ENCODE measurements around the gene SEMG1.
A peak's percentile ranks its signal among the peaks of the same experiment; 100 is the strongest.

Gene SEMG1

GRCh38 chr20:45206725-45207124, at the start of gene SEMG1:
Gene SEMG1, plus strand, starts transcription at chr20:45207033. Its CDS starts 21 bp downstream, at chr20:45207054.
- no peak for DNase-seq

- peak; percentile 36 for DNase-seq
These were observed 48.9 kb upstream of the SEMG1 start for GRCh38 chr20:45157962-45158361.

- DNase-seq = no peak
These were observed 43.6 kb upstream of the SEMG1 start for GRCh38 chr20:45163083-45163803.

GRCh38 chr20:45164906-45165305, 41.9 kb upstream of the SEMG1 start:
- no peak for DNase-seq

- DNase-seq = no peak
These were observed 33.3 kb upstream of the SEMG1 start for GRCh38 chr20:45173522-45173921.

GRCh38 chr20:45174434-45175364, 32.1 kb upstream of the SEMG1 start, which contains the start of gene PI3:
Gene PI3, plus strand, starts transcription at chr20:45174902. Its CDS starts 21 bp downstream, at chr20:45174923.
- no peak for DNase-seq

GRCh38 chr20:45176526-45177267, 30.1 kb upstream of the SEMG1 start:
- DNase-seq = no peak

- no peak for DNase-seq
These were observed 27.7 kb upstream of the SEMG1 start for GRCh38 chr20:45179166-45179565.

GRCh38 chr20:45181639-45182038, 25.2 kb upstream of the SEMG1 start:
- no peak for DNase-seq

- no peak for DNase-seq
These were observed 23.7 kb upstream of the SEMG1 start for GRCh38 chr20:45183084-45183483.

- no peak for DNase-seq
These were observed 19.1 kb upstream of the SEMG1 start for GRCh38 chr20:45187693-45188092.

- no peak for DNase-seq
These were observed 17.7 kb upstream of the SEMG1 start for GRCh38 chr20:45189067-45189609.

GRCh38 chr20:45189861-45190260, 17.0 kb upstream of the SEMG1 start:
- DNase-seq = no peak

- DNase-seq = no peak
These were observed 14.9 kb upstream of the SEMG1 start for GRCh38 chr20:45191926-45192325.

- no peak for DNase-seq
These were observed 13.5 kb upstream of the SEMG1 start for GRCh38 chr20:45193331-45193730.

GRCh38 chr20:45209924-45210323, 3.1 kb downstream of the SEMG1 start:
- no peak for DNase-seq

GRCh38 chr20:45211569-45212474, 5.0 kb downstream of the SEMG1 start:
- DNase-seq = no peak

GRCh38 chr20:45212836-45213235, 6.0 kb downstream of the SEMG1 start:
- DNase-seq = no peak

- no peak for DNase-seq
These were observed 11.3 kb downstream of the SEMG1 start for GRCh38 chr20:45218124-45218523.

- DNase-seq = no peak
These were observed 11.8 kb downstream of the SEMG1 start for GRCh38 chr20:45218636-45219035.

- DNase-seq = no peak
These were observed 14.2 kb downstream of the SEMG1 start, which contains the start of gene SEMG2 for GRCh38 chr20:45221076-45221475. Gene SEMG2, plus strand, starts transcription at chr20:45221373. Its CDS starts 17 bp downstream, at chr20:45221390.

- DNase-seq = peak; percentile 3
These were observed 16.3 kb downstream of the SEMG1 start for GRCh38 chr20:45223136-45223535.
